Stimulated activated CD4-positive, alpha-beta T cell treated with anti-CD3 and anti-CD28 coated beads, TNF-alpha, amount 100 ng/mL, for 24 hours (primary cell): Measurements from ENCODE around the gene CR2.
"Not testable (repeated sequence)": the region's sequence is repeated elsewhere in the genome, so short reads cannot be mapped to it uniquely, and the experiment has no call there.

Experiments used
- DNase-seq, 3 experiments: peaks; one replicate each; pipeline ENCODE4 v3.0.0-alpha.2; 2020; ENCODE audit warnings: low read depth in 3 of 3

Gene CR2

DNA sequence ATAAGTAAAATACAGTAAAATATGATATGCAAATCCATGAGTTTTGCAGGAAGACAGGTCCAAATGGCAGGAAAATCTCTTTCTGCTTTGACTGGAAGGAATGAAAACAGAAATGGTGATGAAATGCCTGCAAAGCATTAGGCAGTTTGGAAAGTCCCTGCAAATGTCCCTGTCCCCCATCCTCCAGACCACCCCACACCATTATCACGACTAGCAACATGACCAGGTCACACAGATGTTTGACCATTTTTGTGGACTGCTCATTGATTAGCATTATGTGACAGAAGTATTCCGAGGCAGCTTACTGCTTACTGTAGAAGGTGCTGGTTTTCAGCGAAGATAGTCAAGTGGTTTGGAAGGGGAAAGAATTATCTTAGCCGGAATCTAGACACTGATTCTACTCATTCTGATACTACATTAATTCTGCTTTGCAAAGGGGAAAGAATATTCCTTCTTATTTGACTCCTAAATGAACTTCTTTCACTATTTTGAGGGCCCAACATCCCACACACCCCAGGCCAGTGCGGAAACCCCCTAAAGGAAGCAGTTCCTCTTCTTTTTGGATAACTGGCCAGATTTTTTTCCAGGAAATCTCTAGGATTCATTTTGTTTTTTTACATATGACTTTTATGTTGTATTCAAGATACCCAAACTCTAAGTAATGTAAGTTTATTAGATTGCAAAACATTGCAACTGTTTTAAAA, 9.5 kb upstream of the CR2 start:
- DNase-seq = no peak

DNA sequence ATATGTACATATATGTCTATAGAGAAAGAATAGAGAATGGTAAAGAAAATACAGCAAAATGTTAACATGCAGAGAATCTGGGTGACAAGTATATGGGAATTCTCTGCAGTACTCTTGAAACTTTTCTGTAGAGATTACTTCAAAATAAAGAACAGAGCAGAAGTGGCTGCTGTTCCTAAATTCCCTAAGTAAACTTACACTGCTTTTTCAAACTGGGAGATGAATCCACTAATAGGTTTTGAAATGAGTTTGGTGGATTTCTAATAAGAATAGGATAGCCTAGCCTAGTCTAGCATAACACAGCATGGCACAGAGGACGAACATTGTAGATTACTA, 450 bp upstream of the CR2 start:
- DNase-seq = no peak

DNA sequence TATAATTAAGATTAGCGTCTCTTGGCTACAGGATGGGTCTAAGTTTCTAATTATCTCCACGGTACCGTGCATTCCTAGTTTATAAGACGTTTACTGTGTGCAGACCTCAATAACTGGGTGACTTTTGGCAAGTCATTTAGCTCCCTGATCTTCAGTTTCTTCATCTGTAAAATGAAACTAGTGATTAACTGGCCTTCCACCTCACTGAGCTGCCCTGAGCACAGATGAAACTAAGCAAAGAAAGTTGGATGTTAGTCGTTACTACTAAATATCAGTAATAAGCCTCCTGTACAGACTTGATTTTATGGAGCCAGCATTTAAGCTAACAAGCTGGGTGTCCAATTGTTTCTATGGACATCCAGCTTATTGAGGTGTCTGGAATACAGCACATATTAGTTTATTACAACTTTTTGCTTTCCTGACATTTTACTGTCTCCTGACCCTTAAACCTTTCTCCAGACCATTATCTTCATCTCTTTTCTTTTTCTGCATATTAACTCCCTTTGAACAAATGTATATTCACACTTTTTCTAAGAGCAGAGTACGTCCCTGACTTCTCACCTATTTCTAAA, 1.1 kb downstream of the CR2 start:
- DNase-seq = no peak

- no peak for DNase-seq
Observed at GRCh38 chr1:207458414-207458813, 4.3 kb downstream of the CR2 start.

DNA sequence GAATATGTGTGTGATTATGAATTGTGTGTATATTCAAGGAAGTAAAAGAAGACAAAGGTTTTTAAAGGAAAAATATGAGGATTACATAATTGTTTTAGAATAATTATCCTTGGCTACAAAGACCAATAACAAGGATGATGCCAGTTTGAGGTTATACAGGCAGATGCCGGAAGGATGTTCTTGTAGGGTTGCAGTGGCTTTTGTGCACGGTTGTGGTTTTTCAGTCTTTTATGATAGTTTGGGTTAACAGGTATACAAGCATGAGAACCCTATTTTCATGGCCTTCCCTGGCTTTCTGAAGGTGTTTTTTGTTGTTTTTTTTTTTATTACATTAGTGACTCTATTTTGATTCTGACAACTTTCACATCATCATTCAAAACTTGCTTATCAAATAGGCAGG, 4.9 kb downstream of the CR2 start:
- no peak for DNase-seq

DNA sequence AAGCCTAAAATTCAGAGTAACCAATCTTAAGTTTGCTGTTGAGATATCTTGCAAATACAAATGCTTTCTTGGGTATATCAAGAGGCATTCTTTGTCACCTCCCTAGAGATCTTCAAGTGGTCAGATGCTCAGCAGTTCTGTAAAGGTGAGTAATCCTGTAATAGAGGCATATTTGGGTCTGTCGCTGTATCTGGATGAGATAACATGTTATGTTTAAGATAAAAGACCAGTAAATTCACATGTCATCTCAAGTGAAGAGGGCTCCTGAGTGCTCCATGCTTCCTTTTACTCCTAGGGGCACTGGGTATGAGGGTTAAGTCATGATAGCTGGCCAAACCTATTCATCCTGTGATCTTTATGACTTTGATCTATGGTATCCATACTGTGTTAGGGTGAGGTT, 7.5 kb downstream of the CR2 start:
- DNase-seq = no peak

DNA sequence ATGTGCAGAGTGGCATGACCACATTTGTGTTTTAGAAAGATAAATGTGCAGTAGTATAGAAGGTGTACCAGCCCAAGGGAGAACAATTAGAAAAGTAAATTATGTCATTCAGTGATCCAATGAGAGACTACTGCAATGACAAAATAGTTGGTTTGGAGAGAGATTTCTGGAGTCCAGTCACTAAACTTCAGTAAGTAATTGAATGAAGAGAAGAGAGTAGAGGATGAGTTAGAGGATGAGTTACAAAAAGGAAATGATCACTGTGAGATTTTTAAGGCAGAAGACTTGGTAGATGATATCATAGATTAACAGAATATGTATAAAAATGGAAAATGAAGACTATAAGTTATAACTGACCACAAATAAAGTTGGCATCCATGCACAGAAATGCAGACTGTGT, 8.4 kb downstream of the CR2 start:
- DNase-seq = no peak

GRCh38 chr1:207463021-207463420, 8.9 kb downstream of the CR2 start:
- no peak for DNase-seq

DNA sequence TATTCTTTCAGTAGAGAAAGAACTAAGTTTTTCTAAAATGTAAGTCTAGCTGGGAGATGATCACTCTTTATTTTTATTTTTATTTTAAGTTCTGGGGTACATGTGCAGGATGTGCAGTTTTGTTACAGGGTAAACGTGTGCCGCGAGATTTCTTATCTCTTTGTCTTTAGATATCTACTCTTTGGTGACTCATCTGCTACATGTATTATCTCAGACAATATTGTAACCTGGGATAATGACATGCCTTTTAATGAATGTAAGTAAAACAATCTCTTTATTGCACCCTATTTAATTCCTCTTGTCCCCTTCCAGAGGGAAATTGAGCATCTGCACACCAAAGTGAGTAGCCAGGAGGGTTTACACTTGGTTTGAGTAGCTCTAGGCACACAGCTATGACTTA, 9.4 kb downstream of the CR2 start:
- no peak for DNase-seq

GRCh38 chr1:207470927-207471326, 16.8 kb downstream of the CR2 start:
- DNase-seq = no peak

GRCh38 chr1:207474210-207474609, 20.1 kb downstream of the CR2 start:
- no peak for DNase-seq

- no peak for DNase-seq
Observed at GRCh38 chr1:207486198-207486597, 32.1 kb downstream of the CR2 start.

DNA sequence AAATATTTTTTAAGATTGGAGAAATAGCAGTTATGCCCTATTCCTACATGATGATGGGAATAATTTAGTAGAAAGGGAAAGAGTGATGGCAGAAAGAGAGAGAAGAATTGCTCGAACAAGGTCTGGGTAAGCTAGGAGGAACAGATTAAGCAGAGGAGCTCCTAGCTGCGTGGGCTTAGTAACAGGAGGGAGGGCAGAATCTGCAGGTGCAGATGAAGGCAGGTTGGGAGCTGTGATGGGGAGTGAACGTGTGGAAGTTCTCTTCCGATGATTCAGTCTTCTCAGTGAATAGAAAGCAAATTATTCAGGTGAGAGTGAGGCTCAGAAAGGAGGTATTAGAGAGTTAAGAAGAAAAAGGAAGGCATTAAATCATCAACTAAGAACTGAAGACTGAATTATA, 33.5 kb downstream of the CR2 start:
- no peak for DNase-seq

DNA sequence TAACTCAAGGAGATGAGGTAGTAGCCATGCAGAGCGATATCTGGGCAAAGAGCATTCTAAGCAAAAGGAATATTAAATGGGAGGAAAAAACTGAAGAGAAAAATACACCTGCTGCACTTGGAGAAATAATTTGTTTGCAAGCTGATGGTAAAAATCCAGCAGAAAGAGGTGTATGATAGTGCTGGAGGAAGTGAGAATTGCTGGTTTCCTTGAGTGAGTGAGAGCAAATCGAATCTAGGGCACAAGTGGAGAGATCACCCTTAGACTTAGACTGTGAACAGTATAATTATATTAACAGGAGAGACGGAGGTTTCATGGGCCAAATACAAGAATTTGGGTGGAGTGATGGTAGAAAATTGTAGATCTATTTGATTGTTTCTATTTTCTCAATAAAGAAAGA, 39.1 kb downstream of the CR2 start:
- no peak for DNase-seq

DNA sequence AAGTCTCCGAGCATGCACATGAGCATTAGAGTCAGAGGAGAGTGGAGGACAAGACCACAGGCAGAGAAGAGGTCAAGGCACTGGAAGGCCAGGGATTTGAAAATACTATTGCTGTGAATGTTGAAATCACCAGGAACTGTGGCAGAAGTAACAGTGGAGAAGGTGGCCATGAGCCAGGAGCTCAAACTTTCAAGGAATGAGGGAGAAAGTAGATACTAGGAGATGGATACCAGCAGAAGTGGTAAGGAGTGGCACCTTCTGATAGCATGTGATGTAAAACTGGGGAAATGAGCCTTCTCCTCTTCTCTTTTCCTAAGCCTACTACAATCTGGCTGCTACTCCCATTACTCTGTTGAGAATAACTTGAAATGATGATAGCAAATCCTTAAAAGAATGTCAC, 40.0 kb downstream of the CR2 start:
- DNase-seq = no peak

DNA sequence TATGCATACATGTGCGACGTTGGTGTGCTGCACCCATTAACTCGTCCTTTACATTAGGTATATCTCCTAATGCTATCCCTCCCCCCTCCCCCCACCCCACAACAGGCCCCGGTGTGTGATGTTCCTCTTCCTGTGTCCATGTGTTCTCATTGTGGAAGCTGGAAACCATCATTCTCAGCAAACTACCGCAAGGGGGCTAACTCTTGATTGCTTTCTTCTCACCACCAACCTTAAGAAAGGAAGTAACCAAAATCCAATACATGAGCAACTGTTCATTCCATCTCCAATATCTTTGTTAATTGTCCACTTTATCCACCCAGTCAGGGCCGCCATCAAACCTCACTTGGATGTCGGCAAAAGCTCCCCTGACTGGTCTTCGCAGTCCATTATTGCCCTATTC, 41.2 kb downstream of the CR2 start:
- DNase-seq = not testable (repeated sequence)

GRCh38 chr1:207495801-207496792, 42.0 kb downstream of the CR2 start, which contains the start of gene CR1:
CR1 (plus strand) TSS chr1:207496157; CDS start chr1:207496268, 111 bp downstream.
- peak in 1 of 3 experiments; percentile 29 for DNase-seq

DNA sequence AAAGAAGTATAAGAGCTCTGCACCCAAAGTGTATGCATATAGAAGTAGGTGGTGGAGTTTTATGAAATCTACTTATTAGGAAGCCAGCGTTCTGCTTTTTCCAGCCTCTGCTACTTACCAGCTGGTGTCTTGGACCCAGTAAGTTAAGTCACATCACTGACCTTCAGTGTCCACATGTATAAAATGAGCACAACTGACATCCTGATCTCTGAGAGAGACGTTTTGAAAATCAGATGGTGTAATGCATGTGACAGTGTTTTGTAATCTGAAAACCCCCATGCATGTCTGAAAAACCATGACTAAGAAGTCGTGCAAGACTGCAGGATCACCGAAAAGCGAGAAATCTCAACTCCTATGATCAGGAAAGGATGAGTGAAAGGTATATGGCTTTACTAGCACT, 43.8 kb downstream of the CR2 start:
- DNase-seq = no peak

DNA sequence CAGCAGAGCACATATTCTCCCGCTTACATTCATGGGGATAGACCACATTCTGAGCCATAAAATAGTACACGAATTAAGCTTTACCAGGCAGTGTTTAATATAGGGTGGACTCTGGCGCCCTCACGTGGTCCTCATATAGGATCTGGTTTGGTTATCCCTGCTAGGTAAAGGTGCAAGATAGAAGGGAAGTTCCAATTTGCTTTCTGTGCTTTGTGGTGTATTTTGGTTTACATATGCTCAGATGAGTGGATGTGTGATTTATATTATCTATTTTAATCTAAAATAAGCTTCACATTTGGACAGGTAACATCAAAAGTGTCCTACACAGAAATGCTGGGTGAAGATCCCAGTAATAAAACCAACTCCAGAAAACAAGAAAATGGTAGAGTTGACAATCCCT, 45.4 kb downstream of the CR2 start:
- peak; percentile 42 to 59 (median 42) for DNase-seq

DNA sequence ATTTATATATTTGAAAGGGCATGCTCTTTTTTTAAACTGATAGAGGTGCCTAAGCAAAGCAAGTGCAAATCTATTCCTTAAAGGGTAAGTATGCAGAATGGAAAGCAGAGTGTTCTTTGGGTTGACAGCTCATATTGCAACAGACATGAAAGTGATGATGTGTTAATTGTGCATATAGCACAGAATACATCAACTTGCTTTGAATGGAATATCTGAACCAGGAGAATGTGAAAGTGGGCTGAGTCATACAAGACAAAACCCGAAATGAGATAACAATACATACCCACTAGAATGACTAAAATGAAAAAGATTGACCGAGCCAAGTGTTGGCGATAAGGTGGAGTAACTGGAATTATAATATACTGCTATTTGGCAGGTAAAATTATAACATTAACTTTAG, 46.2 kb downstream of the CR2 start:
- no peak for DNase-seq

DNA sequence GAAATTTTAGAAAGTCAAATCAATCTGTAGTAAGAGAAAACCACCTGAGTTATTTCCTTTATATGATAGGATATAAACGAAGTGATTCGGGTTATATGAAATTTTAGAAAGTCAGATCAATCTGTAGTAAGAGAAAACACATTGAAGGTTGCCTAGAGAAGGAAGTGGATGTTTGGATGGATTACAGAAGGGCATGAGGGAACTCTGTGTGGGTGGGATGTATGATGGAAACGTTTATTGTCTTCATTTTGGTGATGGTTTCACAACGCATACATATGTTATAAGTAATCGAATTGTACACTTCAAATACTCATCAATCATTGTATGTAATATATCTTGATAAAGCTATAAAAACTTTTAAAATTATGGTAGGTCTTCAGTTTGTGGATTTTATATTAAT, 46.9 kb downstream of the CR2 start:
- DNase-seq = no peak

DNA sequence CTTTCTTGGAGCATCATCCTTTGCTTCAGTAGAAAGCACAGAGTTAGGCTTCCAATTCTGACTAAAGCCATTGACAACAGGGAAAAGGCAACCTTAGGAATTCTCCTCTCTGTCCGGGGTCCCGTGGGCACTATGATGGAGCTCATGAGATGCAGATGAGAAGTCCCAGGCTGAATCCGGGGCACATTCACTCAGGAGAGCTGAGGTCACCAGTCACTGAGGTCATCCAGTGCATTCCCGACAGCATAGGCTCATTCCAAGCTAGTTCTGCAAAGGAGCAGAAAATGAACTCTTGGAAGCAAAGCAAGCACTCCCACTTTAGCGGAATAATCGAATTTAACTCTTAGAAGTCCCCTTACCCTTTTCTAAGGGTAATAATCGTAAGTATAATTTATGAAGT, 48.6 kb downstream of the CR2 start:
- no peak for DNase-seq

- DNase-seq = no peak
Observed at GRCh38 chr1:207503950-207504349, 49.8 kb downstream of the CR2 start.
